A673 (cell line): Measurements from ENCODE around the gene FHIT.

ENCODE experiments used
- CTCF ChIP-seq: fragments of 300-800, 200-600 bp; sonication (generic); conservative IDR thresholded peaks from 2 replicates; pipeline ENCODE4 v1.5.1; 2017; ENCODE audit warnings: low read depth, mild to moderate bottlenecking, antibody characterized with exemption, low read length, moderate library complexity, mixed read lengths
- EZH2 ChIP-seq: fragments of 200-600 bp; sonication (generic); IDR thresholded peaks from 2 replicates; pipeline ENCODE4 v1.6.1; 2017; ENCODE audit warnings: borderline replicate concordance, low read depth, mild to moderate bottlenecking, mixed read lengths, antibody characterized with exemption, low read length; ENCODE audit not compliant: poor library complexity, severe bottlenecking

DNA sequence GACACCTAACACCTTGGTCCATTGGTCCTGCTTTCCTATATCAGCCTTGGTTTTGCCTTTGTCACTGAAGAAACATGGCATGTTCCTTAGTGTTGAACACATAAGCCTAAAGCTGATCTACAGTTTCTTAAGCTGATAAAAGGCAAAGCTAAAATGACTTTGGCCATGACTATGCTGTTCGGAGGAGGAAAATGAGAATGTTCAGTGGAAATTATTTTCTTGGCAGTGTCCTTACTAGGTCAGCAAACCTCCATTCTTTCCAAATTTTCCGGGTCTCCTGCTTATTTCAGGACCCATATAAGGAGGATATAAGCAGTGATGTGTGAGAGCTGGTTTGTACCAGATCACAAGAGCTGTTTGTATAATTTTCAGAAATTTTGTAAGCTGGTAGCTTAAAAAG lies 1368.5 kb downstream of the FHIT start:
- no peak for TF ChIP-seq CTCF
- TF ChIP-seq EZH2, result no peak
